Measurements from ENCODE around the gene MINPP1.
A peak's percentile ranks its signal among the peaks of the same experiment; 100 is the strongest.

MINPP1 gene

GRCh38 chr10:87565010-87565409 is 60.3 kb downstream of the MINPP1 start:
- TF ChIP-seq CTCF (IDR thresholded peaks at IDR 0.05; ENCODE audit: low read depth, low read length), result no peak
- no peak overlapping the region for H3K4me3 ChIP-seq (replicated peaks in 1 of 2; ENCODE audit: low read depth in 2 of 2, low read length in 2 of 2)
- DNase-seq (ENCODE audit: low read depth in 2 of 2), result no peak

- no peak overlapping the region for H3K4me3 ChIP-seq (replicated peaks in 1 of 2; ENCODE audit: low read depth in 2 of 2, low read length in 2 of 2)
- DNase-seq (ENCODE audit: low read depth in 2 of 2), result no peak
- TF ChIP-seq CTCF (IDR thresholded peaks at IDR 0.05; ENCODE audit: low read depth, low read length), result no peak
Observed at GRCh38 chr10:87575851-87576250, 71.2 kb downstream of the MINPP1 start.

- DNase-seq (ENCODE audit: low read depth in 2 of 2), result no peak
- H3K4me3 ChIP-seq (replicated peaks in 1 of 2; ENCODE audit: low read depth in 2 of 2, low read length in 2 of 2), result no peak overlapping the region
- TF ChIP-seq CTCF (IDR thresholded peaks at IDR 0.05; ENCODE audit: low read depth, low read length), result no peak
Observed at GRCh38 chr10:87578160-87578841, 73.6 kb downstream of the MINPP1 start.

GRCh38 chr10:87578842-87579401 is 74.2 kb downstream of the MINPP1 start:
- DNase-seq (ENCODE audit: low read depth in 2 of 2), result peak; percentile 38 to 52
- no peak for TF ChIP-seq CTCF (IDR thresholded peaks at IDR 0.05; ENCODE audit: low read depth, low read length)
- H3K4me3 ChIP-seq (replicated peaks in 1 of 2; ENCODE audit: low read depth in 2 of 2, low read length in 2 of 2), result no peak overlapping the region

- no peak overlapping the region for H3K4me3 ChIP-seq (replicated peaks in 1 of 2; ENCODE audit: low read depth in 2 of 2, low read length in 2 of 2)
- peak; percentile 33 to 45 for DNase-seq (ENCODE audit: low read depth in 2 of 2)
- no peak for TF ChIP-seq CTCF (IDR thresholded peaks at IDR 0.05; ENCODE audit: low read depth, low read length)
Observed at GRCh38 chr10:87579563-87579962, 74.9 kb downstream of the MINPP1 start.

GRCh38 chr10:87580016-87580415 is 75.3 kb downstream of the MINPP1 start:
- no peak for DNase-seq (ENCODE audit: low read depth in 2 of 2)
- TF ChIP-seq CTCF (IDR thresholded peaks at IDR 0.05; ENCODE audit: low read depth, low read length), result no peak
- H3K4me3 ChIP-seq (replicated peaks in 1 of 2; ENCODE audit: low read depth in 2 of 2, low read length in 2 of 2), result no peak overlapping the region
